HFFc6 (cell line): Measurements from ENCODE around the gene PPP1R26. TPM values are rescaled to one million over a fixed set of nuclear protein-coding genes. Genes with fewer than 3 reads are reported as not detected.

Experiments used
- DNase-seq: peaks from one replicate; pipeline ENCODE4 v3.0.0-alpha.2; 2018
- H3K27ac Mint-ChIP-seq: 2 replicates; pipeline ENCODE4 v1.8.0; 2020; ENCODE audit warnings: mild to moderate bottlenecking, mixed read lengths
- H3K27me3 Mint-ChIP-seq: 2 replicates; pipeline ENCODE4 v1.8.0; 2021; ENCODE audit warnings: mild to moderate bottlenecking, moderate library complexity, mixed read lengths; ENCODE audit not compliant: insufficient read depth
- H3K36me3 Mint-ChIP-seq: 2 replicates; pipeline ENCODE4 v1.8.0; 2021; ENCODE audit warnings: low read depth, mixed read lengths
- H3K4me1 Mint-ChIP-seq: 2 replicates; pipeline ENCODE4 v1.8.0; 2020; ENCODE audit warnings: low read depth, mixed read lengths
- H3K4me3 Mint-ChIP-seq: 2 replicates; pipeline ENCODE4 v1.8.0; 2020; ENCODE audit warnings: mild to moderate bottlenecking, moderate library complexity, mixed read lengths
- H3K9me3 Mint-ChIP-seq: 2 replicates; pipeline ENCODE4 v1.8.0; 2020; ENCODE audit warnings: mild to moderate bottlenecking, mixed read lengths
- CTCF ChIP-seq: fragments of 200-600 bp; sonication (generic); IDR thresholded peaks from 2 replicates; pipeline ENCODE4 v1.5.0; 2021; ENCODE audit warnings: antibody characterized with exemption, mild to moderate bottlenecking
- total RNA-seq, 6 experiments: library from RNA; stranded (reverse); fragmentation: NEBNext Ultra II Directional; extraction: Animal tissue kit (Norgen Biotek cat#: 25700); gene quantifications; 2 replicates in 1 of 6; 3 replicates in 5 of 6; pipeline ENCODE4 v1.2.3, GENCODE V29; 2021

Gene PPP1R26
- total RNA-seq, 6 experiments from 2014 or later: 10.6 to 14.9 (median 11.0) TPM

GRCh38 chr9:135522931-135523330 is 43.3 kb downstream of the PPP1R26 start:
- H3K9me3 Mint-ChIP-seq: no peaks in the 10 kb centered on the region
- H3K27me3 Mint-ChIP-seq: peaks cover 17% of the 10 kb centered on the region
- H3K36me3 Mint-ChIP-seq: no peaks in the 10 kb centered on the region
- no peak for TF ChIP-seq CTCF
- no peak for DNase-seq
- no peaks in the 10 kb centered on the region for H3K4me1 Mint-ChIP-seq
- no peak overlapping the region for H3K4me3 Mint-ChIP-seq
- no peak overlapping the region for H3K27ac Mint-ChIP-seq

GRCh38 chr9:135523521-135524129 is 44.0 kb downstream of the PPP1R26 start:
- H3K27me3 Mint-ChIP-seq: peaks cover 13% of the 10 kb centered on the region
- no peaks in the 10 kb centered on the region for H3K36me3 Mint-ChIP-seq
- no peak overlapping the region for H3K4me3 Mint-ChIP-seq

GRCh38 chr9:135524130-135524861 is 44.7 kb downstream of the PPP1R26 start:
- no peak for TF ChIP-seq CTCF
- Mint-ChIP-seq H3K36me3 (no peaks in the 10 kb centered on the region), H3K4me1 (no peaks in the 10 kb centered on the region), H3K27ac (no peak overlapping the region), H3K4me3 (no peak overlapping the region), H3K9me3 (no peaks in the 10 kb centered on the region), H3K27me3 (peaks cover 7% of the 10 kb centered on the region; the same call in 1 of the 2 replicates)
- no peak for DNase-seq

More at GRCh38 chr9:135523521-135524129, 44.0 kb downstream of the PPP1R26 start:
- TF ChIP-seq CTCF: no peak
- no peak for DNase-seq
- Mint-ChIP-seq H3K9me3 (no peaks in the 10 kb centered on the region), H3K27ac (no peak overlapping the region), H3K4me1 (no peaks in the 10 kb centered on the region)

GRCh38 chr9:135525241-135526088 is 45.9 kb downstream of the PPP1R26 start:
- DNase-seq: no peak
- no peak for TF ChIP-seq CTCF
- Mint-ChIP-seq H3K36me3 (no peaks in the 10 kb centered on the region), H3K27ac (no peak overlapping the region), H3K4me3 (no peak overlapping the region), H3K27me3 (peaks cover 7% of the 10 kb centered on the region; the same call in 1 of the 2 replicates), H3K4me1 (no peaks in the 10 kb centered on the region), H3K9me3 (no peaks in the 10 kb centered on the region)

- H3K36me3 Mint-ChIP-seq: no peaks in the 10 kb centered on the region
- H3K27ac Mint-ChIP-seq: no peak overlapping the region
- no peaks in the 10 kb centered on the region for H3K9me3 Mint-ChIP-seq
- no peak overlapping the region for H3K4me3 Mint-ChIP-seq
- peaks cover 3% of the 10 kb centered on the region; the same call in 1 of the 2 replicates for H3K27me3 Mint-ChIP-seq
- no peak for TF ChIP-seq CTCF
- no peaks in the 10 kb centered on the region for H3K4me1 Mint-ChIP-seq
- no peak for DNase-seq
Measured at GRCh38 chr9:135526089-135526729, 46.6 kb downstream of the PPP1R26 start.
